Adipocyte (in vitro differentiated cells): ENCODE results near the gene WDTC1.

ENCODE experiments used
- DNase-seq: peaks from one replicate; pipeline ENCODE4 v3.0.0-alpha.2; 2015; ENCODE audit warnings: low read depth
- H3K27me3 ChIP-seq: replicated peaks from 2 replicates; pipeline ENCODE4 v1.7.0; 2013; ENCODE audit warnings: mild to moderate bottlenecking, low read length, moderate library complexity; ENCODE audit not compliant: control insufficient read depth, insufficient read depth
- H3K36me3 ChIP-seq: 2 replicates; pipeline ENCODE4 v1.7.0; 2013; ENCODE audit warnings: low read length, mild to moderate bottlenecking, moderate library complexity; ENCODE audit not compliant: control insufficient read depth, insufficient read depth, severe bottlenecking
- H3K4me1 ChIP-seq: 2 replicates; pipeline ENCODE4 v1.7.0; 2013; ENCODE audit warnings: mild to moderate bottlenecking, low read length, moderate library complexity; ENCODE audit not compliant: control insufficient read depth, insufficient read depth
- H3K4me3 ChIP-seq: 2 replicates; pipeline ENCODE4 v1.7.0; 2013; ENCODE audit warnings: mild to moderate bottlenecking, low read length, moderate library complexity
- H3K9ac ChIP-seq: 2 replicates; pipeline ENCODE4 v1.7.0; 2013; ENCODE audit warnings: mild to moderate bottlenecking, low read length, moderate library complexity
- H3K9me3 ChIP-seq: 2 replicates; pipeline ENCODE4 v1.7.0; 2013; ENCODE audit warnings: mild to moderate bottlenecking, low read length, moderate library complexity; ENCODE audit not compliant: control insufficient read depth

The WDTC1 gene

DNA sequence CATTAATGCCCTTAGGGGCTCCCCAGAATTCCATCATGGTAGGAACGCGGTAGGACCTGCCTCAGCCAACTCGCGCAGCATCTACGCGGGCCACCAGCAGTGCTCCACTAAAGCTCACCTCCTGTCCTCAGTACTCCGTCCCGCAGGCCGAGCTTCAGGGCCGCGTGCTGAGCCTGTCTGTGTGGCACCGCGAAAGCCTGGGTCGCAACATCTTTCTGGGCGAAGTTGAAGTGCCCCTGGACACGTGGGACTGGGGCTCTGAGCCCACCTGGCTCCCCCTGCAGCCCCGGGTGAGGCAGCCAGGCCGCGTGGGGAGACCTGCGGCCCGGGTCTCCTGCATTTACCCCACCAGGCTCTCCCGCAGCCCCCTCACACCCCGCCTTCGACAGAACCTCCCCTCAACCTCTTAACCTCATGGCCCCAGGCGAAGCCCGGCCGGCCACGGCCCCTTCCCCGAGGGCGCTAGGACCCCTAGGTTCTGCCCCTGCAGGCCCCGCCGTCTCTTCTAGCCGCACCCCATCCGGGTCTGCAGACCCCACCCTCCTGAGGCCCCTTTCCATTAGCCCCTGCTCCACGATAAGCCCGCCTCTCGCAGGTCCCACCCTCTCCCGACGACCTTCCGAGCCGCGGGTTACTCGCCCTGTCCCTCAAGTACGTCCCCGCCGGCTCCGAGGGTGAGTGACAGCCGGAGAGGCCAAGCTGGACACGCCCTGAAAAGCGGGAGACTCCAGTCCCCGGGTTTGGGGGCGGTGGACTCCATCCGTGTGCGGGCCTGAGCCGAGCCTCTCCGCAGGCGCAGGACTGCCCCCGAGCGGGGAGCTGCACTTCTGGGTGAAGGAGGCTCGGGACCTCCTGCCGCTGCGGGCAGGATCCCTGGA, 116.5 kb downstream of the WDTC1 start:
- no peak for DNase-seq
- no peak overlapping the region for H3K4me3 ChIP-seq
- no peaks in the 10 kb centered on the region for H3K27me3 ChIP-seq
- H3K9ac ChIP-seq = no peak overlapping the region
- H3K36me3 ChIP-seq = peaks cover 22% of the 10 kb centered on the region
- H3K9me3 ChIP-seq = no peaks in the 10 kb centered on the region
- H3K4me1 ChIP-seq = peaks cover 6% of the 10 kb centered on the region

DNA sequence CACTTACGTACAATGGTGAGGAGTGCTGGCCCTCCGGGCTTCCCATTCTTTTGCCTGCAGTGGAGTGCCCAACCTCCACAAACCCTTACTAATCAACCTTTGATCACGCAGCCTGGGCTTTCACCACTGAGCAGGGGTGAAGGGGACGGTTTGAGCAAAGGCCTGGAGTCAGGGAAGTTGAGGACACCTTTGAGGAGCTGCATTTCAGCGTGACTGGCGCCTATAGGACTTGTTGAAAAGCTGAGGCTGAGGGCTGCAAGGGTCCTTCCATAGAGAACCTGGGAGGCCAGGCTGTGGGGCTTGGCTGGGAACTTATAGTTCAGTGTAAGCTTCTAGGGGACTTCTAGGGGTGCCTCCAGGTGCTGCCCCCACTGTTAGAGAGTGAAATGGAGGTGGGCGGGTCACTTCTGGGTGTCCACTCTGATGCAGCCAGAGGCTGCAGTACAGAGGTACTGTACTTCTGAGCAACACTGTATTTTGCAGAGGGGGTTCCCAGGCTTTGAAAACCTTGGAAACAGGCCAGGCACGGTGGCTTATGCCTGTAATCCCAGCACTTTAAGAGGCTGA, 117.2 kb downstream of the WDTC1 start:
- DNase-seq = no peak
- Histone ChIP-seq H3K27me3 (no peaks in the 10 kb centered on the region), H3K36me3 (peaks cover 29% of the 10 kb centered on the region), H3K9me3 (no peaks in the 10 kb centered on the region), H3K4me3 (no peak overlapping the region), H3K9ac (no peak overlapping the region), H3K4me1 (peaks cover 6% of the 10 kb centered on the region)

DNA sequence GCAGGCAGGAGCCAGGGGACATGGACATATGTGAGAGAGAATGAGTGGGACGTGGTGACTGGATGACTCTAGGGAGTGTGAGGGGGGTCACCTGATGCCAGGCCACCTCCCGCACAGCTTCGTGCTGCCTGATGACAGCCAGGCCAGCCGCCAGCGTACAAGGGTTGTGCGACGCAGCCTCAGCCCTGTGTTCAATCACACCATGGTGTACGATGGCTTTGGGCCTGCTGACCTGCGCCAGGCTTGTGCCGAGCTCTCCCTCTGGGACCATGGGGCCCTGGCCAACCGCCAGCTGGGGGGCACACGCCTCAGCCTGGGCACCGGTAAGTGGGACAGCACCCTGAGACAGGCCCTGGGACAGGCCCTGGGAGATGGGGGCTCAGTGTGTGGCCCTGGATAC, 118.7 kb downstream of the WDTC1 start:
- no peak overlapping the region for H3K9ac ChIP-seq
- DNase-seq = no peak
- peaks cover 36% of the 10 kb centered on the region for H3K36me3 ChIP-seq
- H3K4me1 ChIP-seq = peaks cover 6% of the 10 kb centered on the region
- H3K4me3 ChIP-seq = no peak overlapping the region
- no peaks in the 10 kb centered on the region for H3K27me3 ChIP-seq
- no peaks in the 10 kb centered on the region for H3K9me3 ChIP-seq

GRCh38 chr1:27353629-27354028, 119.2 kb downstream of the WDTC1 start:
- Histone ChIP-seq H3K27me3 (no peaks in the 10 kb centered on the region), H3K9ac (no peak overlapping the region), H3K4me3 (no peak overlapping the region), H3K9me3 (no peaks in the 10 kb centered on the region), H3K4me1 (peaks cover 6% of the 10 kb centered on the region), H3K36me3 (peaks cover 41% of the 10 kb centered on the region)
- no peak for DNase-seq

DNA sequence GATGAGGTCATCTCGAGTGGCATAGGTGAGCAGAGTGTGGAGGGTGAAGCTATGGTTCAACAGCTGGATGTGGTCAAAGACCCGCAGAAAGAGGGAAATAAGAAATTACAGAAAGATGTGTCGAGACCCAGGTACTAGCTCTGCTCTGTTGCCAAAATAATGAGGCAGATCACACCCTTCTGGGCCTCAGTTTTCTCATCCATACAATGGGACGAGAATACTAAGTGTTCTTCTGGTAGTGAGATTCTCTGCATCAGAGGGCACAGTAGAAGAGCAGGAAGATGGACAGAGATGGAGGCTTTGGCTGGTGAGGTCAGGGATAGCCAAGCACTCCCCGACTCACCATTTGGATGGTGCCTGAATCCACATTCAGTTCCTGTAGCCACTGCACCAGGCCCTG, 121.3 kb downstream of the WDTC1 start:
- no peaks in the 10 kb centered on the region for H3K9me3 ChIP-seq
- no peak overlapping the region for H3K4me3 ChIP-seq
- H3K4me1 ChIP-seq = no peaks in the 10 kb centered on the region
- peaks cover 58% of the 10 kb centered on the region for H3K36me3 ChIP-seq
- DNase-seq = no peak
- no peak overlapping the region for H3K9ac ChIP-seq
- H3K27me3 ChIP-seq = no peaks in the 10 kb centered on the region

DNA sequence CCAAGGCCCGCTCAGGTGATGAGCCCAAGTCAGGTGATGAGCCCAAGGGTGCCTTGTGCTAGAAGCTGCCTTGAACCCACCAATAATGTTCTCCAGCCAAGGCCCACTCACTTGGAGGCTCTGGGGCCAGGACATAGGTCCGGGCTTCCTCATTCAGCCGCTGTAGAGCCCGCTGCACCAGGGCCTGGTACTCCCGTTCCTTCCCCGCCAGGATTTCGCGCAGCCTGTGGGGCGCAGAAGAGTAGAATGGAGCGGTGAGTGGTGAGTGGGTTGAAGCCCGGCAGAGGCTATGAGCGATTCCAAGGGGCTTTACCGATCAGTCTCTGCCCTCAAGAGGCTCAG, 121.8 kb downstream of the WDTC1 start:
- Histone ChIP-seq H3K4me3 (no peak overlapping the region), H3K9ac (no peak overlapping the region), H3K36me3 (peaks cover 64% of the 10 kb centered on the region), H3K27me3 (no peaks in the 10 kb centered on the region), H3K4me1 (no peaks in the 10 kb centered on the region), H3K9me3 (no peaks in the 10 kb centered on the region)
- DNase-seq = no peak

GRCh38 chr1:27356619-27357280, 122.3 kb downstream of the WDTC1 start:
- H3K9ac ChIP-seq = no peak overlapping the region
- H3K4me1 ChIP-seq = no peaks in the 10 kb centered on the region
- no peak overlapping the region for H3K4me3 ChIP-seq
- peaks cover 69% of the 10 kb centered on the region for H3K36me3 ChIP-seq
- H3K27me3 ChIP-seq = no peaks in the 10 kb centered on the region
- no peak for DNase-seq
- H3K9me3 ChIP-seq = no peaks in the 10 kb centered on the region

- Histone ChIP-seq H3K4me3 (no peak overlapping the region), H3K27me3 (no peaks in the 10 kb centered on the region), H3K4me1 (no peaks in the 10 kb centered on the region), H3K36me3 (peaks cover 76% of the 10 kb centered on the region), H3K9ac (no peak overlapping the region), H3K9me3 (no peaks in the 10 kb centered on the region)
- DNase-seq = peak; percentile 61
Measured at GRCh38 chr1:27357281-27358037, 123.0 kb downstream of the WDTC1 start.
